KOPT-K1 (cell line): ENCODE measurements around the gene PLK5.
"Not testable (repeated sequence)": the region's sequence is repeated elsewhere in the genome, so short reads cannot be mapped to it uniquely, and the experiment has no call there.

Experiments used
- H3K27ac ChIP-seq: fragments of 200-600 bp; sonication (generic); 2 replicates; pipeline ENCODE4 v1.5.1; 2016; ENCODE audit warnings: antibody characterized with exemption, mild to moderate bottlenecking, low read depth, low read length; ENCODE audit not compliant: poor library complexity, severe bottlenecking
- H3K36me3 ChIP-seq: fragments of 200-600 bp; sonication (generic); 2 replicates; pipeline ENCODE4 v1.5.1; 2017; ENCODE audit warnings: antibody characterized with exemption, mild to moderate bottlenecking, low read length, moderate library complexity; ENCODE audit not compliant: insufficient read depth
- H3K9me3 ChIP-seq: fragments of 200-600 bp; sonication (generic); 2 replicates; pipeline ENCODE4 v1.5.1; 2017; ENCODE audit warnings: antibody characterized with exemption, low read length, mild to moderate bottlenecking; ENCODE audit not compliant: insufficient read depth, poor library complexity, severe bottlenecking

The PLK5 gene

DNA sequence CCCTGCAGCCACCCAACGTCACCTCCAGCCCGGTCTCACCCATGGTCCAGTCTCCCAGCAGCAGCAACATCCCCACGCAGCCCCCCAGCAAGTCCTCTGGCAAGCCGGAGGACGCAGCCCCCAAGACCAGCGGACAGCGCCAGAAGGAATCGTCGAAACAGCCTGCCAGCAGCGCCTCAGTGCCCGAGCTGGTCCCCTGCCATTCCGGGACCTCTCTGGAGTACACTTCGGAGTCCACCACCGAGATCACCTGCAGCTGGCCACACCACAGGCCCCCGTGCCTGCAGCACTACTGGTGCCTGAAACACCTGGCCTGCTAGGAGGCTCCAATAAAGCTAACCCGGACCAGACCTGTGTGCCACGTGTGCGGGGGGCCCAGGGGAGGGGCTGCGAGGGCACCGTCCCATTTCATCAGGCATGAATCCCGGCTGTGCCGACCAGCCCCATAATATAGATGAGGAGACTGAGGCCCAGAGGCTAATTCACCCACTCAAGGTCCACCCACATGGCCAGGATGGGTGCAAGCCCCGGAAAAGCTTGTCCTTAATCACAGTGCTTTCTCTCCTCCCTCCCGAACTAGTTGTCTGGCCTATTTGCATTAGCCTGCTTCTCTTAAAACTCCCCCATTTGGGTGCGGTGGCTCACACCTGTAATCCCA is 26.2 kb upstream of the PLK5 start:
- no peaks in the 10 kb centered on the region for H3K36me3 ChIP-seq
- H3K9me3 ChIP-seq = no peaks in the 10 kb centered on the region
- H3K27ac ChIP-seq = no peak overlapping the region

DNA sequence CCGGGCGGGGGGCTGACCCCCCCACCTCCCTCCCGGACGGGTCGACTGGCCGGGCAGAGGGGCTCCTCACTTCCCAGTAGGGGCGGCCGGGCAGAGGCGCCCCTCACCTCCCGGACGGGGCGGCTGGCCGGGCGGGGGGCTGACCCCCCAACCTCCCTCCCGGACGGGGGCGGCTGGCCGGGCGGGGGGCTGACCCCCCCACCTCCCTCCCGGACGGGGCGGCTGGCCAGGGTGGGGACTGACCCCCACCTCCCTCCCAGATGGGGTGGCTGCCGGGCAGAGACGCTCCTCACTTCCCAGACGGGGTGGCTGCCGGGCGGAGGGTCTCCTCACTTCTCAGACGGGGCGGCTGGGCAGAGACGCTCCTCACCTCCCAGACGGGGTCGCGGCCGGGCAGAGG is 24.6 kb upstream of the PLK5 start:
- not testable (repeated sequence) for H3K9me3 ChIP-seq, H3K36me3 ChIP-seq, H3K27ac ChIP-seq

DNA sequence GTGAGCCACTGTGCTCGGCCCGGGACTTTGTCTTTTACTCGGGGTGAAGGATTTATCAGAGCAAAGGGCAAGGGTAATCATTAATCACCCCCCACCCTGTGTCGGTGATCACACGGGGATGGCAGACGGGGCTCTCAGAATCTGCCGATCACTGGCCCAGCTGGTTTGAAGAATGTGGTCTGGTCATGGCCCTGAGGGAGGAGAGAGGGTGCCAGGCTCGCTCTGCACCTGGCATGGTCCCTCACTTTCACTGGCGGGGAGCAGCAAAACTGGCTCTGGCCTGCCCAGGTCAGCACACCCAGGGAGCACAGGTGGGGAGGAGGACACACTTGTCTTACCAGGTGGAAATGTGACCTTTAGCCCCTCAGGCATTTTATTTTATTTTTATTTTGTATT is 22.7 kb upstream of the PLK5 start:
- Histone ChIP-seq H3K27ac (no peak overlapping the region), H3K36me3 (no peaks in the 10 kb centered on the region), H3K9me3 (no peaks in the 10 kb centered on the region)

DNA sequence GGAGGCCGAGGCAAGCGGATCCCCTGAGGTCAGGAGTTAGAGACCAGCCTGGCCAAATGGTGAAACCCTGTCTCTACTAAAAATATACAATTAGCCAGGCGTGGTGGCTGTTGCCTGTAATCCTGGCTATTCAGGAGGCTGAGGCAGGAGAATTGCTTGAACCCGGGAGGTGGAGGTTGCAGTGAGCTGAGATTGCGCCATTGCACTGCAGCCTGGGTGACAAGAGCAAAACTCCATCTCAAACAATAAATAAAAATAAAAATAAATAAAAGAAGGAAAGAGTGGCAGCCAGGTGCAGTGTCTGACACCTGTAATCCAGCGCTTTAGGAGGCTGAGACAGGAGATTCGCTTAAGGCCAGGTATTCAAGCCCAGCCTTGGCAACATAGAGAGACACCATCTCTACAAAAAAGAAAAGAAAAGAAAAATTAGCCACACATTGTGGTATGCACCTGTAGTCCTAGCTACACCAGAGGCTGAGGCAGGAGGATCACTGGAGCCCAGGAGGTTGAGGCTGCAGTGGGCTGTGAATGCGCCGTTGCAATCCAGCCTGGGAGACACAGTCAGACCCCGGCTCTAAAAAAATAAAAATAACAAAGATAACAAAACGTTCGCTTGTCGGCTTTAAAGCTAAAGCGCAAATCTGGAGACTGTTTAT is 21.3 kb upstream of the PLK5 start:
- no peaks in the 10 kb centered on the region for H3K36me3 ChIP-seq
- H3K27ac ChIP-seq = no peak overlapping the region
- H3K9me3 ChIP-seq = no peaks in the 10 kb centered on the region

DNA sequence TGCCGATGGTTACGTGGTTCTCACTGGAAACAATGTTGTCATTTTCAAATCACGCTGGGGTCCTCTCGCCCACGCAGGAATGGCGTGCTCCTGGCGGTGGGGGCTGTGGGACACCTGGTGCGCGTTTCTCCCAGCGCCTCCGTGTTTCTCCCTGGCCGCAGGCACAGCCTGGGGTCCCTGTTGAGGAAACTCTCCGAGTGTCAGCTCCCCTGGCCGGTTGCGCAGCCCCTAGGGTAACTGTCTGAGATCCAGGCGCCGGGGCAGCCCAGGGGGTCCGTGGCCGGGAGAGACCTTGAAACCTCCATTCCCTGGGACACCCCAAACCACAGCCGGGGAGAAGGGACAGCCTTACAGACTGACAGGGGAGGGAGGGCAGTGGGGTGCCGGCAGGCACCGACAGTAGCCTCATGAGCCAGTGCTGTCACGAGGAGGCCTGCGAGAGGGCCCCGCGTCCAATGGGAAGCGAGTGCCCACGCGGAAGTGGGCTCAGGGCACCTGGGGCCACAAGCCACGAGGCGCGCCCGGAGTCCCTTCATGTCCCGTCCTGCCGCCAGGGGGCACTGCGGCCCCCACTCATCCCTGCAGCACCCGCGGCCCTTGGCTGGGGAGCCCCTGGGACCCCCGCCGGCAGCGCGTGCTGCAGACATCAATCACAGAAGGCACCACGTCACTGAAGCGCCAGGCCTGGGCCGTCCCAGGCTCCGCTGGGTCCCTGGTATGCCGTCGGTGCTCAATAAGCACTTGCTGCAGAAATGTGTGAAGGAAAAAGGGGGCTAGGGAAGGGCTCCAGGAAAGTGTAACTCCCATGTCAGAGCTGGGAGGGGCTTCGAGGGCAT is 20.6 kb upstream of the PLK5 start:
- Histone ChIP-seq H3K36me3 (no peaks in the 10 kb centered on the region), H3K9me3 (no peaks in the 10 kb centered on the region), H3K27ac (no peak overlapping the region)

DNA sequence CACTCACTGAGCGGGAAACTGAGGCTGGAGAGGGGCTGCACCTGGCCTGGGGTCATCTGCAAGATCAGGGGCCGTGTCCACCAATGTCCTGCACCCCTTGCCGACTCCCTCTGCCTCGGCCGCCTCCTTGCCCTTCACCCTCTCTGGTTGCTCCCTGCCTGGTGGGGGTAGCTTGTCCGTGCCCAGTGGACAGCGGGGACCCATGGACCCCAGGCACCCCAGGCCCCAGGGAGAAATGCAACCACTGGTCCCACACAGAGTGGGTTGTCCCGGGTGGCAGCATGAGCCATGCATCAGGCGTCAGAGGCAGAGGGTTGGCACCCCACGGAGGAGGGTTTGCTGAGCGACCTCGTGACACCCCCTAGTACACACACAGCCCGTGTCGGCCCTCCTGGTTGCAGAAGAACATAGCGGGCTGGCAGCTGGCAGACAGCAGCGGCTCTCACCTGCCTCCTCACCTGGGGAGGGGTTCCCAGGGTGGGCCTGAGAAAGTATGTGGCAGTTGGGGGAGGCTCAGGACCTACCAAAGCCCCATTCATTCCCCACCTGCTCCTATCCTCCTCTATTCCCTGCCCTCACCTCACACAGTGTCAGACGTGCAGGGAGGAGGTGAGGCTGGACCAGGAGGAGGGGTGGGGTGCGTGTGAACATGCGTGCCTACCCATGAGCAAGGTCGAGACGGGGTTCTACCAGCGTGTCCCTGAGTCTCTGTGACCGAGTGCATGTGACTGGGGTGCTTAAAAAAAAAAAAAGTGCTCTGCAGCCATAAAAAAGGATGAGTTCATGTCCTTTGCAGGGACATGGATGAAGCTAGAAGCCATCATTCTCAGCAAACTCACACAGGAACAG is 19.7 kb upstream of the PLK5 start:
- no peaks in the 10 kb centered on the region for H3K9me3 ChIP-seq
- no peaks in the 10 kb centered on the region for H3K36me3 ChIP-seq
- H3K27ac ChIP-seq = no peak overlapping the region

DNA sequence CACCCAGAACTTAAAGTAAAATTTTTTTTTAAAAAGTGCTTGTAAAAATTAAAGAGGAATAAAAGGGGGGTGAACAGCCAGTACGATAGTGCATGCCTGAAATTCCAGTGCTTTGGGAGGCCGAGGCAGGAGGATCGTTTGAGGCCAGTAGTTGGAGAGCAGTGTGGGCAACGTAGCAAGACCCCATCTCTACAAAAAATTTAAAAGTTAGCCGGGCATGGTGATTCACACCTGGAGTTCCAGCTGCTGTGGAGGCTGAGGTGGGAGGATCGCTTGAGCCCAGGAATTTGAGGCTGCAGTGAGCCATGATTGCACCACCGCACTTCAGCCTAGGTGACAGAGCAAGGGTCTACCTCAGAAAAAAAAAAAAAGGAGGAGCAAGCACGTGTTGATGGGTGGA is 18.9 kb upstream of the PLK5 start:
- no peak overlapping the region for H3K27ac ChIP-seq
- no peaks in the 10 kb centered on the region for H3K36me3 ChIP-seq
- H3K9me3 ChIP-seq = no peaks in the 10 kb centered on the region

DNA sequence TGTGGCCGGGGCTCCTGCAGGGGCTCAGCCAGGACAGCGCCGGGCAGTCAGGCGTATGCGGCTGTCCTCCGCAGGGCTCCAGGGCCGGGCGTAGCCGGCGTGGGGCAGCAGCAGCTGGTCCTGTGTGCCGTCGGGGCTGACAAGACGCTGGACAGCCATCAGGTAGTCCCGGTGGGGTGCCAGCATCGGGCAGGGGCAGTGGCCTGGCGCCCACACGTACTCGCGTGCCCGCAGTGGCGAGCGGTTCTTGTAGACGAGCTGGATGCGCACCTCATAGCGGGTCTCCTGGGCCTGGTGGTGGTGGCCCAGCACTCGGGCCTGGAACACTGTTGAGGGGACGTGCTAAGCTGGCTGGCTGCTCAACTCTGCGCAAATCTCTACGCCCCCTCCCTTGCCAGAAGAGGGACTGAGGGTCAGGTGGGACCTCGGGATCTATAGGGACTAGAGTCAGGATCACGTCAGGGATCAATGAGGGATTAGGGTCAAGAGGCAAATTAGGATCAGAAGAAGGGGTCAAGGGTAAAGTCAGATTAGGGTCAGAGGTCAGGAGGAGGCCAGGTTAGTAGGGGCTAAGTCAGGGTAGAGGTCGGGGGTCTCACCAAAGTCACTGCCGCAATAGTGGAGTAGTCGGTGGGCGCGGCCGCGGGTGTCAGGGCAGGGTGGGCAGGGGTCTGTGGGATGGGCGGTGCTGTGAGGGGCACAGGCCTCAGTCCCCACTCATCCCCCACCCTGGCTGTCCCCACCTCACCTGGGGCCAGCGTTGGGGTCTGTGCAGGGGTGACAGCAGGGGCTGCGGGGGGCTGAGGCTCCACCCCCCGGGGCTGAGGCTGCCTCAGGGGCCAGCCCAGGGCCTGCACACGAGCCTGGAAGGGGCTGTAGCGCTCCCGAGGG is 17.6 kb upstream of the PLK5 start:
- Histone ChIP-seq H3K9me3 (no peaks in the 10 kb centered on the region), H3K36me3 (no peaks in the 10 kb centered on the region), H3K27ac (no peak overlapping the region)

DNA sequence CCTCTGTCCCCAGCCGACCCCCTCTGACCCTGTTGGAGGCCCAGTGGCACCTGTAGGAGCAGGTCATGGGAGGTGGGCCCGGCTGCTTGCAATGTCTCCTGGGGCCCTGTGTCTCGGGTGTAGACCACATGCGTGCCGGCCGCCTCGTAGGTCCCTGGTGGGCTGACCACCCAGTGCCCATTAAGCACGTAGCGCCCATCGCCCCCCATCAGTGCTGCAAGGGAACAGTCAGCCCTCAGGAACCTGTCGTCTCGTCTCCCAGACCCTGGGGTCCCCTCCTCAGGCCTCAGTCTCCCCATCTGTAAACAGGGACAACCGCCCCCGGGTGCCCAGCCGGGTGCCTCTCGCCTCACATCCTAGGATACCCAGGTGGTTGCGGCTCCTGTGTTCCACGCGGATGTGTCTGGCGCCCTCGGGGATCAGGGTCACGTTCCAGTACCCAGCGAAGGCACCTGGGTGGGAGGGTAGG is 16.7 kb upstream of the PLK5 start:
- H3K27ac ChIP-seq = no peak overlapping the region
- H3K9me3 ChIP-seq = no peaks in the 10 kb centered on the region
- no peaks in the 10 kb centered on the region for H3K36me3 ChIP-seq

DNA sequence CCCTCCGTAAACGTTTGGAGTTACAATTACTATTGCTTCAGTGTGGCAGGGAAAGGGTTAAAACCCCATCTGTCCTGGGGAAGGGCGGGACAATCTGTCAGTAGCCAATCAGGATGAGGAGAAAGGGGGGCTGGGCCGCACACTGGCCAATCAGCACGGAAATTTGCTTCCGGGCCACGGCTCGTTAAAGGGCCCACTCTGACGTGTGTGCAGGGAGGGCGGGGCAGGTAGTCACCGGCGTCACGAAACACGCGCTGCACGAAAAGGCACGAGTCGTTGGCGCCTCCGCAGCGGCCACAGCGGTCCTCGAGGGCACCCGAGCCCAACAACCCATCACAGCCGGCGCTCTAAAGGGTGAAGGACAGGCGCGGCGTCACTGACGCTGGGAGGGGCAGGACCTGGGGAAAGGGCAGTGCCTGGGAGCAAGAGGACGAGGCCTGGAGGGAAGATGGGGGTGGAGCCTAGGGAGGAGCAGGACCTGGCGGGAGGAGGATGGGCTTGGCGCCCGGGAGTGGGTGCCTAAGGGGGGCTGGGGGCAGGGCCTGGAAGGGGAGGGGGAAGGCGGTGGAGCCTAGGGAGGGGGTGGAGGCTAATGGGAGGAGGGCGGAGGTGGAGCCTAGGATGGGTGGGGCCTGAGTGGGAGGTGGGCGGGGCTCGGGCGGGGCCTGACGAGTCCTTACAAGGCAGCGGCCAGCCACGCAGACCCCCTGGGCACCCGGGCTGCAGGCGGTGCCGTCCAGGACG is 15.9 kb upstream of the PLK5 start:
- no peaks in the 10 kb centered on the region for H3K36me3 ChIP-seq
- H3K9me3 ChIP-seq = no peaks in the 10 kb centered on the region
- peak overlapping the region; percentile 66 for H3K27ac ChIP-seq

DNA sequence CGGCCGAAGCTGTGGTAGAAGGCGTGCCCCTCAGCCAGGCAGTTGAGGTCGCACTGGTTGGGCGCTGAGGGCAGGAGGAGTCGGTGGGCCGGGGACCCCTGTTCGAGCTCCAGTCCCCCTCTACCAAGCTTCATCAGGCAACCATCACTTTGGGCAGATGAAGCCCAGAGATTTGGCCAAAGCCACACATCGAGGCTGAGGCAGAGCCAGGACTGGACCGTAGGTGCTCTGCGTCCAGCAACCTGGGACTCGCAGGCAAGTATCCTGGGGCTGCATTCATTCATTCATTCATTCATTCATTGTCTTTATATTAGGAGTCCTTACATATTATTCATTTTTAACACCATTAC is 15.4 kb upstream of the PLK5 start:
- no peak overlapping the region for H3K27ac ChIP-seq
- no peaks in the 10 kb centered on the region for H3K36me3 ChIP-seq
- no peaks in the 10 kb centered on the region for H3K9me3 ChIP-seq

DNA sequence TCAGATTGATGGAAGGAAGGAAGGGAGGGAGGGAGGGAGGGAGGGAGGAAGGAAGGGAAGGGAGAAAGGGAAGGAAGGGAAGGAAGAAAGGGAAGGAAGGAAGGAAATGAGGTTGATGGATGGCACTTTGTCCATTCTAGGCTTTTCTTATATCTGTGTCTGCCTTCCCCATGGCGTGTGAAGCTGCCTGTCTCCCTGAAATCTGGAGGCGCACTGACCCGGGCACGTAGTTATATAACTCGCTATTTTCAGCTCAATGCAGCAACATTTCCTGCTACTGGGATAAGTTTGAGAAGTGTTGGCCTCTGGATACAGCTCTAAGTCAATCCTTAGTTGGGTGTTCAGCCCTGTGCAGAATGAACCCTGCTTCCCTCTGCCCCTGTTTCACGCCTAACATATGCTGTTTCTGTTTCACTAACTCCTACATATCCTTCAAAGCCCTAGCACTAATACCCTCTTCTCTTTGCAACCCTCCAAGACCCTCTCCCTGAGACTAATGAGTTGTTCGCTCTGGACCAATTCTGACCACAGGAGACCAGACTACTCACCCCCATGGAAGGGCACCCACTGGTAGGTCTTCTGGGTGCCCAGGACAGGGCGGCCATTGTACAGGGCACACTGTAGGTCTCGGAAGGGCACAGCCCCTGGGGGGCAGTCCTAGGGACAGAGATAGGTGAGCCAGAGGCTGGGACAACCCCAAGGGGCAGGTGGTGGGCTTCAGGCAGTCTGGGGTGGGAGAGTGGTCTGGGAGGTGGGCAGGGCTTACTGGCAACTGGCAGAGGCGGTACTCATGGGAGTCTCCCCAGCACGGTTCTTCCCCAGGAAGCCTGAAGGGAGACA is 14.1 kb upstream of the PLK5 start:
- Histone ChIP-seq H3K27ac (no peak overlapping the region), H3K36me3 (no peaks in the 10 kb centered on the region), H3K9me3 (no peaks in the 10 kb centered on the region)

DNA sequence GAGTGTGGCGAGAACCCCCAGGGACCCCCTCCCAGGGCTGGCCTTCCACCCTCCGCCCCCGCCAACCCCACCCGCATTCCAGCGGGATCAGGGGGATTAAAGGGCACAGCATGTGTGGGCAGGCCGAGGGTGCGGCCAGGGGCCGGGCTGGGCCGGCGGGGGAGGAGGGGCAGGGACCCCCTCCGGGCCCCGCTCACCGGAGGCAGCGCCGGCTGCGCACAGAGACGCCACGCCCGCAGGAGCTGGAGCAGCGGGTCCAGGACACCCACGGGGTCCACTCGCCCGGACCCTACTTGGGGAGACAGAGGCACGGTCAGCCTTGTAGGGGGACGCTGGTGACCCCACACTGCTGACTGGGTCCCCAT is 13.5 kb upstream of the PLK5 start:
- H3K27ac ChIP-seq = no peak overlapping the region
- H3K9me3 ChIP-seq = no peaks in the 10 kb centered on the region
- no peaks in the 10 kb centered on the region for H3K36me3 ChIP-seq
